Measurements from ENCODE around the gene IRGQ. TPM values are rescaled to one million over a fixed set of nuclear protein-coding genes. Genes with fewer than 3 reads are reported as not detected.

Gene IRGQ
- total and polyA plus RNA-seq, 2 donors (not counting 3 experiments of a cell fraction or from before 2014, with no cell fraction given): 15.8 to 33.2 TPM

DNA sequence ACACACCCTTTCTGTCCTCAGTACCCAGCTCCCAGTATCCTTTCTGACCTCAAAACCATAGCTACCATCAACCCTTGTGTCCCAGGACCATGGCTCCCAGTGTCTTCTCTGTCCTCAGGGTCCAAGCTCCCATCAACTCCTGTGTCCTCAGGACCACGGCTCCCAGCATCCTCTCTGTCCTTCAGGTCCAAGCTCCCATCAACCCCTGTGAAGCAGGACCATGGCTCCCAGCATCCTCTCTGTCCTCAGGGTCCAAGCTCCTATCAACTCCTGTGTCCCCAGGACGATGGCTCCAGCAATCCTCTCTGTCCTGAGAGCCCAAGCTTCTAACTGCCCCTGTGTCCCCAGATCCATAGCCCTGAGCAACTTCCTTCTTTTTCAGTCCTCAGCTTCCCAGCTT is 45.4 kb upstream of the IRGQ start:
- FAIRE-seq: no peak

More for the DNA sequence above, 45.4 kb upstream of the IRGQ start:
- Histone ChIP-seq H3K9ac (replicated peaks; ENCODE audit: extremely low read depth, insufficient read depth, low read length) (no peak overlapping the region), H3K4me2 (ENCODE audit: insufficient read depth, low read length) (no peak overlapping the region), H3K27me3 (ENCODE audit: control insufficient read depth in 2 of 2, insufficient read depth in 2 of 2, low read length in 2 of 2) (peaks cover 15 to 25% of the 10 kb centered on the region in 2 experiments), H4K20me1 (replicated peaks; ENCODE audit: control insufficient read depth, extremely low read depth, insufficient read depth, low read length) (no peaks in the 10 kb centered on the region), H3K4me1 (ENCODE audit: control insufficient read depth, extremely low read depth, insufficient read depth, low read length) (peaks cover 7% of the 10 kb centered on the region), H3K9me1 (replicated peaks; ENCODE audit: control insufficient read depth, extremely low read depth, insufficient read depth, low read length) (no peaks in the 10 kb centered on the region), H3K27ac (ENCODE audit: insufficient read depth, low read depth, low read length) (no peak overlapping the region), H3K79me2 (ENCODE audit: control insufficient read depth, insufficient read depth, low read length) (no peaks in the 10 kb centered on the region), H2AFZ (ENCODE audit: low read depth, low read length) (no peak overlapping the region), H3K9me3 (replicated peaks; ENCODE audit: control insufficient read depth, insufficient read depth, low read length) (no peaks in the 10 kb centered on the region), H3K4me3 (replicated peaks in 1 of 3; ENCODE audit: insufficient read depth in 1 of 3, low read depth in 1 of 3, low read length in 3 of 3) (no peak overlapping the region), H3K36me3 (ENCODE audit: control insufficient read depth in 2 of 2, extremely low read depth in 1 of 2, insufficient read depth in 2 of 2, low read length in 2 of 2) (no peaks in the 10 kb centered on the region)
- ChIA-PET CTCF (interaction anchor here (0.7 to 1.6 kb wide), 2 partner anchors 11 to 106 kb away, joined by 3 to 8 read pairs; no protein-coding TSS in a partner anchor), POLR2A (no interaction called here)
- intact Hi-C loops (cut with micrococcal nuclease) (no loop called here), dilution Hi-C loops (cut with MboI; ENCODE audit: extremely low pct_ligation_motif_present, low sequenced_read_pairs) (no loop called here)
- no TSS peak for BruUV-seq (replicated peaks)
- TF ChIP-seq JUN (IDR thresholded peaks at IDR 0.05; ENCODE audit: borderline replicate concordance, insufficient read depth, insufficient read length, low read depth): no peak
- no peak for TF ChIP-seq POLR2A (IDR thresholded peaks at IDR 0.05; ENCODE audit: low read depth, low read length)
- no peak for TF ChIP-seq GATA2 (IDR thresholded peaks at IDR 0.05; ENCODE audit: insufficient read depth, insufficient read length, low read depth, low read length)
- no peak for TF ChIP-seq FOS (IDR thresholded peaks at IDR 0.05; ENCODE audit: borderline replicate concordance, insufficient read depth, low read length)
- TF ChIP-seq, protein P1, sequence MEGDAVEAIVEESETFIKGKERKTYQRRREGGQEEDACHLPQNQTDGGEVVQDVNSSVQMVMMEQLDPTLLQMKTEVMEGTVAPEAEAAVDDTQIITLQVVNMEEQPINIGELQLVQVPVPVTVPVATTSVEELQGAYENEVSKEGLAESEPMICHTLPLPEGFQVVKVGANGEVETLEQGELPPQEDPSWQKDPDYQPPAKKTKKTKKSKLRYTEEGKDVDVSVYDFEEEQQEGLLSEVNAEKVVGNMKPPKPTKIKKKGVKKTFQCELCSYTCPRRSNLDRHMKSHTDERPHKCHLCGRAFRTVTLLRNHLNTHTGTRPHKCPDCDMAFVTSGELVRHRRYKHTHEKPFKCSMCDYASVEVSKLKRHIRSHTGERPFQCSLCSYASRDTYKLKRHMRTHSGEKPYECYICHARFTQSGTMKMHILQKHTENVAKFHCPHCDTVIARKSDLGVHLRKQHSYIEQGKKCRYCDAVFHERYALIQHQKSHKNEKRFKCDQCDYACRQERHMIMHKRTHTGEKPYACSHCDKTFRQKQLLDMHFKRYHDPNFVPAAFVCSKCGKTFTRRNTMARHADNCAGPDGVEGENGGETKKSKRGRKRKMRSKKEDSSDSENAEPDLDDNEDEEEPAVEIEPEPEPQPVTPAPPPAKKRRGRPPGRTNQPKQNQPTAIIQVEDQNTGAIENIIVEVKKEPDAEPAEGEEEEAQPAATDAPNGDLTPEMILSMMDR (IDR thresholded peaks at IDR 0.05; ENCODE audit: extremely low read depth in 1 of 2, insufficient read depth in 1 of 2, low read depth in 1 of 2, low read length in 2 of 2): no peak
- no peak for TF ChIP-seq POLR2AphosphoS5 (IDR thresholded peaks at IDR 0.05; ENCODE audit: insufficient read depth, low read depth, low read length)
- no peak for TF ChIP-seq MYC (IDR thresholded peaks at IDR 0.05; ENCODE audit: low read depth, low read length)
- TF ChIP-seq, protein P2, sequence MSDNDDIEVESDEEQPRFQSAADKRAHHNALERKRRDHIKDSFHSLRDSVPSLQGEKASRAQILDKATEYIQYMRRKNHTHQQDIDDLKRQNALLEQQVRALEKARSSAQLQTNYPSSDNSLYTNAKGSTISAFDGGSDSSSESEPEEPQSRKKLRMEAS (IDR thresholded peaks at IDR 0.05; ENCODE audit: insufficient read depth, insufficient read length): no peak
- no peak for TF ChIP-seq EZH2 (IDR thresholded peaks at IDR 0.05; ENCODE audit: borderline replicate concordance, low read depth, low read length, severe bottlenecking)
- no peak for DNase-seq (ENCODE audit: low read depth, low spot score)
